ENCODE results near the gene MAMDC4. TPM values are rescaled to one million over a fixed set of nuclear protein-coding genes. Genes with fewer than 3 reads are reported as not detected.

The MAMDC4 gene
- total RNA-seq, 2 experiments from 2014 or later, result 11.7 to 14.2 TPM

DNA sequence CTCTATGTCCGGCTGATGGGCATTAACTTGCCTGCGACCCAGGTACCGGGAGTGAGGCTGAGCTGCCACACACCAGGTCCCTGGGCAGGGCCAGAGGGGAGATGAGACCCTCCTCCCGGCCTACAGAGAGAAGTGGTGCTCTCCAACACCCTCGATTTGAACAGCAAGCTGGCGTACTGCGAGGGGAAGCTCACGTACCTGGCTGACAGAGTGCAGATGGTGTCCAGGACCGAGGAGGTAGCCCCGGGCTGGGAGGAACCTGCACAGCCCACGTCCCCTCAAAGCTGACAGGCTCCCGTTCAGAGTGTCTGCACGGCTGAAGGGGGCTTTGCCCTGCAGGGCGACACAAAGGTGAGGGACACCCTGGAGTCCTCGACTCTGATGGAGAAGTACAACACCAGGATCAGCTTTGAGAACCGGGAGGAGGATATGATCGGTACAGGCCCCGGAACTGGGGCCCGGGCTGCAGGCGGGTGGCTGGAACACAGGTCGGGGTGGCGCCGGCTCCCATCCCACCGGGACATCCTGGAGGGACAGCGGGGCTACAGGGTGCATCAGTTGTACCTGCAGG is 45.4 kb upstream of the MAMDC4 start:
- H3K27ac ChIP-seq (ENCODE audit: low read depth, low read length, poor library complexity, severe bottlenecking), result no peak overlapping the region
- TF ChIP-seq, protein P1, sequence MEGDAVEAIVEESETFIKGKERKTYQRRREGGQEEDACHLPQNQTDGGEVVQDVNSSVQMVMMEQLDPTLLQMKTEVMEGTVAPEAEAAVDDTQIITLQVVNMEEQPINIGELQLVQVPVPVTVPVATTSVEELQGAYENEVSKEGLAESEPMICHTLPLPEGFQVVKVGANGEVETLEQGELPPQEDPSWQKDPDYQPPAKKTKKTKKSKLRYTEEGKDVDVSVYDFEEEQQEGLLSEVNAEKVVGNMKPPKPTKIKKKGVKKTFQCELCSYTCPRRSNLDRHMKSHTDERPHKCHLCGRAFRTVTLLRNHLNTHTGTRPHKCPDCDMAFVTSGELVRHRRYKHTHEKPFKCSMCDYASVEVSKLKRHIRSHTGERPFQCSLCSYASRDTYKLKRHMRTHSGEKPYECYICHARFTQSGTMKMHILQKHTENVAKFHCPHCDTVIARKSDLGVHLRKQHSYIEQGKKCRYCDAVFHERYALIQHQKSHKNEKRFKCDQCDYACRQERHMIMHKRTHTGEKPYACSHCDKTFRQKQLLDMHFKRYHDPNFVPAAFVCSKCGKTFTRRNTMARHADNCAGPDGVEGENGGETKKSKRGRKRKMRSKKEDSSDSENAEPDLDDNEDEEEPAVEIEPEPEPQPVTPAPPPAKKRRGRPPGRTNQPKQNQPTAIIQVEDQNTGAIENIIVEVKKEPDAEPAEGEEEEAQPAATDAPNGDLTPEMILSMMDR (conservative IDR thresholded peaks at IDR 0.05; ENCODE audit: low read length), result no peak
- CTCF ChIA-PET (ENCODE audit: unreplicated experiment), result no interaction called here

DNA sequence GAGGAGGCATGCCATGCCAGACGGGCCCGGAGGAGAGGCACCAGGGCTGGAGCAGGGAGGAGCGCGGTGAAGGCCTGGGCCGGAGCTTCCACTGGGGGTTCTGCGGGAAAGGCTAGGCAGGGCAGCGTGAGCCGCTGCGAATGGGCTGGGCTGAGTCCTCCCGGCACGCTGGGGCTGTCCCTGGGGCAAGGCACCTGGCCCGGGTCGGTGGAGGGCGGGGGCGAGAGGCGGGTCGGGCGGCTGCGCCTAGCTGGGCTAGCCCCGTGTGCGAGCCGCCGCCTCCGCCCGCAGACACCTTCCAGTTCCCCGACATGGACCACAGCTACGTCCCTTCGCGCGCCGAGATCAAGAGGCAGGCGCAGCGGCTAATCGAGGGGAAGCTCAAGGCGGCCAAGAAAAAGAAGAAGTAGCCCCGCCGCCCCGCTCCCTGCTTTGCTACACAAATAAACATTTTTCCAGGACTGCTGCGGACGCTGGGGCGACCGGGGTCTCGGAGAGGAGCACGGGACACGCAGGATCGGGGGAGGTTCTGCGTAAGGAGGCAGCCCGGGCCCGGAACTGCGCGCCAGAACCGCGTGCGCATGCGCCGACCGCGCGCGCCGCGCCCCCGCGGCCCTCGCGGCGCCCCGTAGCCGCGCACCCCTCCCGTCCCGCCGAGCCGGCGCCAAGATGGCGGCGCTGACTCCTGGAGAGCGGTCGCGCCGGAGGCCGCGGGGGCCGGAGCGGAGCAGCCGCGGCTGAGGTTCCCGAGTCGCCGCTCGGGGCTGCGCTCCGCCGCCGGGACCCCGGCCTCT is 44.7 kb upstream of the MAMDC4 start, which contains the start of gene RABL6:
TSS of gene RABL6 (plus strand) at position 668 of the 794 bp plus-strand sequence. CDS start 249 bp downstream, outside the sequence.
- Histone ChIP-seq H3K9me3 (ENCODE audit: low read length) (no peaks in the 10 kb centered on the region), H3K4me3 (ENCODE audit: low read depth, low read length, poor library complexity, severe bottlenecking) (peak within 1 kb of the TSS; percentile 100), H4K20me1 (ENCODE audit: insufficient read depth, low read length) (peaks cover 15% of the 10 kb centered on the region; the same call in 1 of the 2 replicates), H2AFZ (ENCODE audit: low read length) (peak within 1 kb of the TSS; percentile 71), H3K4me2 (ENCODE audit: low read length) (peak within 1 kb of the TSS; percentile 88), H3K27ac (ENCODE audit: low read depth, low read length, poor library complexity, severe bottlenecking) (peak within 1 kb of the TSS; percentile 73), H3K9me2 (ENCODE audit: insufficient read depth, low read length) (no peaks in the 10 kb centered on the region), H3K79me2 (ENCODE audit: insufficient read depth, low read depth, low read length) (peaks cover 44% of the 10 kb centered on the region), H3K4me1 (ENCODE audit: insufficient read depth, low read length, poor library complexity, severe bottlenecking) (peaks cover 28% of the 10 kb centered on the region), H3K36me3 (ENCODE audit: insufficient read depth, low read length) (peaks cover 29% of the 10 kb centered on the region)
- CTCF ChIA-PET (ENCODE audit: unreplicated experiment), result no interaction called here
- POLR2A ChIA-PET, result interaction anchor here (1.0 to 2.4 kb wide), 4 partner anchors 10 to 34 kb away, joined by 3 to 5 read pairs (median 3); partner anchors contain the start of gene AJM1
- intact Hi-C loops (cut with micrococcal nuclease; ENCODE audit: unreplicated experiment), result loop anchor here (2.0 kb wide), 2 partner anchors 17 to 41 kb away; partner anchors contain the start of genes PHPT1 and TMEM141
- no peak for TF ChIP-seq EZH2phosphoT487 (IDR thresholded peaks at IDR 0.05; ENCODE audit: borderline replicate concordance, low read depth, low read length)
- TF ChIP-seq, protein P1 (conservative IDR thresholded peaks at IDR 0.05; ENCODE audit: low read length), result no peak
- DNase-seq (ENCODE audit: low spot score), result peak; percentile 86
- BruUV-seq (replicated peaks), result TSS peak; percentile 57

More for the DNA sequence above, 45.4 kb upstream of the MAMDC4 start:
- intact Hi-C loops (cut with micrococcal nuclease; ENCODE audit: unreplicated experiment), result loop anchor here (2.0 kb wide), 1 partner anchor 16 kb away; the partner anchor contains the start of gene TMEM141
- DNase-seq (ENCODE audit: low spot score), result no peak
- no TSS peak for BruUV-seq (replicated peaks)
- H4K20me1 ChIP-seq (ENCODE audit: insufficient read depth, low read length), result peaks cover 15% of the 10 kb centered on the region; the same call in 1 of the 2 replicates
- peak overlapping the region; percentile 100 for H3K4me3 ChIP-seq (ENCODE audit: low read depth, low read length, poor library complexity, severe bottlenecking)
- peaks cover 21% of the 10 kb centered on the region for H3K36me3 ChIP-seq (ENCODE audit: insufficient read depth, low read length)
- H3K4me1 ChIP-seq (ENCODE audit: insufficient read depth, low read length, poor library complexity, severe bottlenecking), result peaks cover 28% of the 10 kb centered on the region
- H3K9me2 ChIP-seq (ENCODE audit: insufficient read depth, low read length), result no peaks in the 10 kb centered on the region
- H3K4me2 ChIP-seq (ENCODE audit: low read length), result peak overlapping the region; percentile 87
- H2AFZ ChIP-seq (ENCODE audit: low read length), result no peak overlapping the region
- peaks cover 38% of the 10 kb centered on the region for H3K79me2 ChIP-seq (ENCODE audit: insufficient read depth, low read depth, low read length)
- H3K9me3 ChIP-seq (ENCODE audit: low read length), result no peaks in the 10 kb centered on the region
- POLR2A ChIA-PET, result interaction anchor here (1.0 to 2.4 kb wide), 4 partner anchors 11 to 35 kb away, joined by 3 to 5 read pairs (median 3); partner anchors contain the start of gene AJM1
